ENCODE measurements around the gene OR12D3.

DNA sequence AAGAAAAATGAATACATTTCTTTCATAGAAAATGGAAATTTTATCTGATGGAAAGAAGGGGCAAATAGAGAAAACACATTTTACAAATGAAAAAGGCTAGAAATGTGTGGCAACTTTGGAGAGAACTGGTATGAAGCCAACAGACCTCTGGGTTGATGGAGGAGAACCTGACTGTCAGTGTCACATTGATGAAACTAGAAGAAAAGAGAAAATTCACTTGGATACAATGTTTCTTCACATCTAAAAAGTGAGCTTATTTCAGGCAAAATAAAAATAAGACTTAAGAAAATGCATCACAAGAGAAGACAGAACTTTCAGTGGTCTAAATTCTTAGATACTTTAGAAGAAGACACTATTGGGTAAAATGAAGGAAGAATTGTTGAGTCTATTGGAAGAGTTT, 20.2 kb upstream of the OR12D3 start, which contains the start of gene OR12D2:
- no peak for TF ChIP-seq GATA3 (IDR thresholded peaks at IDR 0.05; ENCODE audit: low read depth, low read length)
- TF ChIP-seq GATA2 (IDR thresholded peaks at IDR 0.05; ENCODE audit: low read depth, low read length), result no peak
